ENCODE data around the gene CCDC71.

DNA sequence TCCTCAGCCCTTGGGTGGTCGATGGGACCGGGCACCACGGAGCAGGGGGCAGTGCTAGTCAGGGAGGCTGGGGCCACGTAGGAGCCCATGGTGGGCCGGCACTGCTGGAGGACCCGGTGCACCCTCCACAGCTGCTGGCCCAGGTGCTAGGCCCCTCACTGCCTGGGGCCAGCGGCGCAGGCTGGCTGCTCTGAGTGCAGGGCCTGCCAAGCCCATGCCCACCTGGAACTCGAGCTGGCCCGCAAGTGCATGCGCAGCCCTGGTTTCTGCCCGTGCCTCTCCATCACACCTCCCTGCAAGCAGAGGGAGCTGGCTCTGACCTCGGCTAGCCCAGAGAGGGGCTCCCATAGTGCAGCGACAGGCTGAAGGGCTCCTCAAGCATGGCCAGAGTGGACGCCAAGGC lies 47.4 kb upstream of the CCDC71 start:
- TF ChIP-seq, protein P1, sequence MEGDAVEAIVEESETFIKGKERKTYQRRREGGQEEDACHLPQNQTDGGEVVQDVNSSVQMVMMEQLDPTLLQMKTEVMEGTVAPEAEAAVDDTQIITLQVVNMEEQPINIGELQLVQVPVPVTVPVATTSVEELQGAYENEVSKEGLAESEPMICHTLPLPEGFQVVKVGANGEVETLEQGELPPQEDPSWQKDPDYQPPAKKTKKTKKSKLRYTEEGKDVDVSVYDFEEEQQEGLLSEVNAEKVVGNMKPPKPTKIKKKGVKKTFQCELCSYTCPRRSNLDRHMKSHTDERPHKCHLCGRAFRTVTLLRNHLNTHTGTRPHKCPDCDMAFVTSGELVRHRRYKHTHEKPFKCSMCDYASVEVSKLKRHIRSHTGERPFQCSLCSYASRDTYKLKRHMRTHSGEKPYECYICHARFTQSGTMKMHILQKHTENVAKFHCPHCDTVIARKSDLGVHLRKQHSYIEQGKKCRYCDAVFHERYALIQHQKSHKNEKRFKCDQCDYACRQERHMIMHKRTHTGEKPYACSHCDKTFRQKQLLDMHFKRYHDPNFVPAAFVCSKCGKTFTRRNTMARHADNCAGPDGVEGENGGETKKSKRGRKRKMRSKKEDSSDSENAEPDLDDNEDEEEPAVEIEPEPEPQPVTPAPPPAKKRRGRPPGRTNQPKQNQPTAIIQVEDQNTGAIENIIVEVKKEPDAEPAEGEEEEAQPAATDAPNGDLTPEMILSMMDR (conservative IDR thresholded peaks at IDR 0.05; ENCODE audit: low read length): no peak
- no peak for TF ChIP-seq EZH2phosphoT487 (IDR thresholded peaks at IDR 0.05; ENCODE audit: borderline replicate concordance, low read depth, low read length)

Data from OCI-LY7 (cell line).